AG04449 (cell line): ENCODE results near the gene AP3D1.

Experiments used
- CTCF ChIA-PET: fragments of 350-600 bp; formaldehyde crosslinking; extraction: SDS; loops from one replicate; lab custom pipeline; 2021; ENCODE audit warnings: antibody characterized with exemption; lab: Yijun Ruan, JAX
- POLR2A ChIA-PET: fragments of 400-600, 350-600 bp; formaldehyde crosslinking; extraction: SDS; loops from one replicate; lab custom pipeline; 2020; ENCODE audit warnings: antibody characterized with exemption, inconsistent platforms; lab: Yijun Ruan, JAX
- DNase-seq: peaks from one replicate; pipeline ENCODE4 v3.0.0-alpha.2; 2010; ENCODE audit warnings: low read depth, low spot score
- H3K4me3 ChIP-seq: 2 replicates; pipeline ENCODE4 v1.5.1; 2011; ENCODE audit warnings: low read depth, mild to moderate bottlenecking, control low read depth, low read length
- CTCF ChIP-seq: IDR thresholded peaks from one replicate; pipeline ENCODE4 v1.5.1; 2011; ENCODE audit warnings: mild to moderate bottlenecking, moderate library complexity, low read length, control low read depth, inconsistent platforms; ENCODE audit not compliant: insufficient read depth; ENCODE audit errors: missing control alignments

Gene AP3D1

GRCh38 chr19:2115324-2115723, 36.0 kb downstream of the AP3D1 start:
- no peak overlapping the region for H3K4me3 ChIP-seq
- no peak for DNase-seq
- TF ChIP-seq CTCF, result no peak
- ChIA-PET CTCF (no interaction called here), POLR2A (no interaction called here)

- DNase-seq, result no peak
- H3K4me3 ChIP-seq, result no peak overlapping the region
- TF ChIP-seq CTCF, result no peak
- ChIA-PET POLR2A (no interaction called here), CTCF (no interaction called here)
Measured at GRCh38 chr19:2114821-2115220, 36.5 kb downstream of the AP3D1 start.

GRCh38 chr19:2114218-2114617, 37.1 kb downstream of the AP3D1 start:
- DNase-seq, result no peak
- ChIA-PET POLR2A (no interaction called here), CTCF (interaction anchor here (1.0 kb wide), 2 partner anchors 19 to 95 kb away, joined by 3 to 4 read pairs; no protein-coding TSS in a partner anchor)
- H3K4me3 ChIP-seq, result no peak overlapping the region
- TF ChIP-seq CTCF, result no peak

- DNase-seq, result no peak
- POLR2A ChIA-PET, result interaction anchor here (0.6 kb wide), 1 partner anchor 39 kb away, joined by 4 read pairs; no protein-coding TSS in a partner anchor
- H3K4me3 ChIP-seq, result no peak overlapping the region
- CTCF ChIA-PET, result interaction anchor here (1.0 kb wide), 2 partner anchors 18 to 94 kb away, joined by 3 to 4 read pairs; no protein-coding TSS in a partner anchor
- TF ChIP-seq CTCF, result no peak
Measured at GRCh38 chr19:2113439-2114211, 37.7 kb downstream of the AP3D1 start.

GRCh38 chr19:2112516-2113320, 38.6 kb downstream of the AP3D1 start:
- ChIA-PET CTCF (no interaction called here), POLR2A (interaction anchor here (0.6 kb wide), 1 partner anchor 38 kb away, joined by 4 read pairs; no protein-coding TSS in a partner anchor)
- H3K4me3 ChIP-seq, result no peak overlapping the region
- TF ChIP-seq CTCF, result no peak
- DNase-seq, result no peak

GRCh38 chr19:2111886-2112285, 39.5 kb downstream of the AP3D1 start:
- DNase-seq, result no peak
- no peak for TF ChIP-seq CTCF
- ChIA-PET POLR2A (no interaction called here), CTCF (no interaction called here)
- no peak overlapping the region for H3K4me3 ChIP-seq
